ENCODE results near the gene NEURL1. TPM values are rescaled to one million over a fixed set of nuclear protein-coding genes. Genes with fewer than 3 reads are reported as not detected.

Gene NEURL1
- total RNA-seq, 2 donors from 2014 or later = 0.37 to 0.38 TPM

- Histone ChIP-seq H3K36me3 (ENCODE audit: control insufficient read depth, insufficient read depth, low read length) (no peaks in the 10 kb centered on the region), H3K4me3 (ENCODE audit: low read length) (no peak overlapping the region), H3K4me1 (ENCODE audit: control insufficient read depth, insufficient read depth, low read length) (no peaks in the 10 kb centered on the region), H3K27me3 (ENCODE audit: control insufficient read depth, insufficient read depth, low read length, poor library complexity, severe bottlenecking) (no peaks in the 10 kb centered on the region), H3K9ac (ENCODE audit: extremely low read depth, low read length, poor library complexity, severe bottlenecking) (no peak overlapping the region), H3K27ac (ENCODE audit: low read depth, low read length) (no peak overlapping the region), H3K9me3 (ENCODE audit: control insufficient read depth, low read length) (no peaks in the 10 kb centered on the region)
- H3K4me1 Mint-ChIP-seq = no peaks in the 10 kb centered on the region
- H3K36me3 Mint-ChIP-seq (ENCODE audit: low read depth) = no peaks in the 10 kb centered on the region
- DNase-seq = no peak
- peaks cover 7% of the 10 kb centered on the region for H3K27me3 Mint-ChIP-seq (ENCODE audit: insufficient read depth)
- no peak for TF ChIP-seq CTCF (conservative IDR thresholded peaks at IDR 0.05)
- WGBS, 2 experiments (ENCODE audit: insufficient coverage in 1 of 2, insufficient read length in 1 of 2) = 94 to 95% methylated on average over 6 of the region's 7 CpGs
- H3K27ac Mint-ChIP-seq = no peak overlapping the region
- H3K4me3 Mint-ChIP-seq = no peak overlapping the region
- H3K9me3 Mint-ChIP-seq = peaks cover 4% of the 10 kb centered on the region
These were observed 70.0 kb downstream of the NEURL1 start for GRCh38 chr10:103563231-103564115.

GRCh38 chr10:103564116-103564501, 70.6 kb downstream of the NEURL1 start:
- Mint-ChIP-seq H3K4me3 (no peak overlapping the region), H3K27ac (no peak overlapping the region), H3K27me3 (ENCODE audit: insufficient read depth) (peaks cover 8% of the 10 kb centered on the region), H3K4me1 (no peaks in the 10 kb centered on the region), H3K9me3 (peaks cover 4% of the 10 kb centered on the region), H3K36me3 (ENCODE audit: low read depth) (no peaks in the 10 kb centered on the region)
- Histone ChIP-seq H3K4me3 (ENCODE audit: low read length) (no peak overlapping the region), H3K36me3 (ENCODE audit: control insufficient read depth, insufficient read depth, low read length) (no peaks in the 10 kb centered on the region), H3K4me1 (ENCODE audit: control insufficient read depth, insufficient read depth, low read length) (no peaks in the 10 kb centered on the region), H3K9ac (ENCODE audit: extremely low read depth, low read length, poor library complexity, severe bottlenecking) (no peak overlapping the region), H3K27me3 (ENCODE audit: control insufficient read depth, insufficient read depth, low read length, poor library complexity, severe bottlenecking) (no peaks in the 10 kb centered on the region), H3K9me3 (ENCODE audit: control insufficient read depth, low read length) (no peaks in the 10 kb centered on the region), H3K27ac (ENCODE audit: low read depth, low read length) (no peak overlapping the region)
- DNase-seq = no peak
- TF ChIP-seq CTCF (conservative IDR thresholded peaks at IDR 0.05) = no peak
- 79% methylated on average over 6 to 7 of the region's 7 CpGs for WGBS, 2 experiments (ENCODE audit: insufficient coverage in 1 of 2, insufficient read length in 1 of 2)

GRCh38 chr10:103564776-103565520, 71.4 kb downstream of the NEURL1 start:
- peak; percentile 96 for TF ChIP-seq CTCF (conservative IDR thresholded peaks at IDR 0.05)
- H3K4me1 ChIP-seq (ENCODE audit: control insufficient read depth, insufficient read depth, low read length) = no peaks in the 10 kb centered on the region
- no peak overlapping the region for H3K27ac ChIP-seq (ENCODE audit: low read depth, low read length)
- H3K36me3 ChIP-seq (ENCODE audit: control insufficient read depth, insufficient read depth, low read length) = no peaks in the 10 kb centered on the region
- 62 to 72% methylated on average over 5 to 12 of the region's 12 CpGs for WGBS, 2 experiments (ENCODE audit: insufficient coverage in 1 of 2, insufficient read length in 1 of 2)
- Mint-ChIP-seq H3K4me3 (no peak overlapping the region), H3K36me3 (ENCODE audit: low read depth) (no peaks in the 10 kb centered on the region), H3K9me3 (peaks cover 4% of the 10 kb centered on the region), H3K27ac (no peak overlapping the region), H3K27me3 (ENCODE audit: insufficient read depth) (peaks cover 9% of the 10 kb centered on the region), H3K4me1 (no peaks in the 10 kb centered on the region)
- H3K27me3 ChIP-seq (ENCODE audit: control insufficient read depth, insufficient read depth, low read length, poor library complexity, severe bottlenecking) = no peaks in the 10 kb centered on the region
- DNase-seq = peak; percentile 92
- no peak overlapping the region for H3K4me3 ChIP-seq (ENCODE audit: low read length)
- H3K9me3 ChIP-seq (ENCODE audit: control insufficient read depth, low read length) = no peaks in the 10 kb centered on the region
- H3K9ac ChIP-seq (ENCODE audit: extremely low read depth, low read length, poor library complexity, severe bottlenecking) = no peak overlapping the region

All from endodermal cell (in vitro differentiated cells).